Adipocyte (in vitro differentiated cells): ENCODE results near the gene ANK2.
A peak's percentile ranks its signal among the peaks of the same experiment; 100 is the strongest.
"Not testable (repeated sequence)": the region's sequence is repeated elsewhere in the genome, so short reads cannot be mapped to it uniquely, and the experiment has no call there.

Source experiments
- DNase-seq: peaks from one replicate; pipeline ENCODE4 v3.0.0-alpha.2; 2015; ENCODE audit warnings: low read depth
- H3K27me3 ChIP-seq: replicated peaks from 2 replicates; pipeline ENCODE4 v1.7.0; 2013; ENCODE audit warnings: mild to moderate bottlenecking, low read length, moderate library complexity; ENCODE audit not compliant: control insufficient read depth, insufficient read depth
- H3K36me3 ChIP-seq: 2 replicates; pipeline ENCODE4 v1.7.0; 2013; ENCODE audit warnings: low read length, mild to moderate bottlenecking, moderate library complexity; ENCODE audit not compliant: control insufficient read depth, insufficient read depth, severe bottlenecking
- H3K4me1 ChIP-seq: 2 replicates; pipeline ENCODE4 v1.7.0; 2013; ENCODE audit warnings: mild to moderate bottlenecking, low read length, moderate library complexity; ENCODE audit not compliant: control insufficient read depth, insufficient read depth
- H3K4me3 ChIP-seq: 2 replicates; pipeline ENCODE4 v1.7.0; 2013; ENCODE audit warnings: mild to moderate bottlenecking, low read length, moderate library complexity
- H3K9ac ChIP-seq: 2 replicates; pipeline ENCODE4 v1.7.0; 2013; ENCODE audit warnings: mild to moderate bottlenecking, low read length, moderate library complexity
- H3K9me3 ChIP-seq: 2 replicates; pipeline ENCODE4 v1.7.0; 2013; ENCODE audit warnings: mild to moderate bottlenecking, low read length, moderate library complexity; ENCODE audit not compliant: control insufficient read depth

The ANK2 gene

GRCh38 chr4:113051361-113051760 is 1.9 kb downstream of the ANK2 start:
- no peak overlapping the region for H3K4me3 ChIP-seq
- peaks cover 6% of the 10 kb centered on the region for H3K4me1 ChIP-seq
- H3K9me3 ChIP-seq, result no peaks in the 10 kb centered on the region
- H3K27me3 ChIP-seq, result no peaks in the 10 kb centered on the region
- no peak for DNase-seq
- no peaks in the 10 kb centered on the region for H3K36me3 ChIP-seq
- H3K9ac ChIP-seq, result no peak overlapping the region

- Histone ChIP-seq H3K36me3 (no peaks in the 10 kb centered on the region), H3K4me1 (peaks cover 6% of the 10 kb centered on the region), H3K4me3 (no peak overlapping the region), H3K9me3 (no peaks in the 10 kb centered on the region), H3K9ac (no peak overlapping the region), H3K27me3 (no peaks in the 10 kb centered on the region)
- peak; percentile 4 for DNase-seq
These were observed 3.0 kb downstream of the ANK2 start for GRCh38 chr4:113052379-113052951.

GRCh38 chr4:113053883-113054282 is 4.4 kb downstream of the ANK2 start:
- H3K9me3 ChIP-seq, result no peaks in the 10 kb centered on the region
- H3K4me1 ChIP-seq, result peaks cover 13% of the 10 kb centered on the region
- H3K36me3 ChIP-seq, result no peaks in the 10 kb centered on the region
- no peak overlapping the region for H3K4me3 ChIP-seq
- no peaks in the 10 kb centered on the region for H3K27me3 ChIP-seq
- no peak for DNase-seq
- H3K9ac ChIP-seq, result no peak overlapping the region

GRCh38 chr4:113056318-113056717 is 6.9 kb downstream of the ANK2 start:
- Histone ChIP-seq H3K36me3 (no peaks in the 10 kb centered on the region), H3K4me3 (no peak overlapping the region), H3K9ac (no peak overlapping the region), H3K27me3 (no peaks in the 10 kb centered on the region), H3K4me1 (peaks cover 7% of the 10 kb centered on the region), H3K9me3 (no peaks in the 10 kb centered on the region)
- no peak for DNase-seq

GRCh38 chr4:113057891-113058290 is 8.4 kb downstream of the ANK2 start:
- Histone ChIP-seq H3K36me3 (no peaks in the 10 kb centered on the region), H3K4me1 (peaks cover 7% of the 10 kb centered on the region), H3K27me3 (no peaks in the 10 kb centered on the region), H3K9ac (no peak overlapping the region), H3K4me3 (no peak overlapping the region), H3K9me3 (no peaks in the 10 kb centered on the region)
- DNase-seq, result no peak

- no peak for DNase-seq
- Histone ChIP-seq H3K36me3 (no peaks in the 10 kb centered on the region), H3K27me3 (no peaks in the 10 kb centered on the region), H3K9me3 (no peaks in the 10 kb centered on the region), H3K9ac (no peak overlapping the region), H3K4me1 (peaks cover 7% of the 10 kb centered on the region), H3K4me3 (no peak overlapping the region)
These were observed 10.2 kb downstream of the ANK2 start for GRCh38 chr4:113059449-113060182.

GRCh38 chr4:113060853-113061252 is 11.4 kb downstream of the ANK2 start:
- H3K27me3 ChIP-seq, result no peaks in the 10 kb centered on the region
- no peaks in the 10 kb centered on the region for H3K36me3 ChIP-seq
- no peaks in the 10 kb centered on the region for H3K9me3 ChIP-seq
- no peak overlapping the region for H3K4me3 ChIP-seq
- H3K9ac ChIP-seq, result no peak overlapping the region
- H3K4me1 ChIP-seq, result peaks cover 7% of the 10 kb centered on the region
- DNase-seq, result no peak

GRCh38 chr4:113064244-113064643 is 14.8 kb downstream of the ANK2 start:
- no peak overlapping the region for H3K4me3 ChIP-seq
- DNase-seq, result no peak
- H3K4me1 ChIP-seq, result peaks cover 5% of the 10 kb centered on the region
- H3K36me3 ChIP-seq, result no peaks in the 10 kb centered on the region
- no peaks in the 10 kb centered on the region for H3K27me3 ChIP-seq
- H3K9ac ChIP-seq, result no peak overlapping the region
- H3K9me3 ChIP-seq, result no peaks in the 10 kb centered on the region

GRCh38 chr4:113065629-113066028 is 16.2 kb downstream of the ANK2 start:
- peaks cover 15% of the 10 kb centered on the region for H3K4me1 ChIP-seq
- no peak for DNase-seq
- no peak overlapping the region for H3K4me3 ChIP-seq

GRCh38 chr4:113068771-113069170 is 19.3 kb downstream of the ANK2 start:
- DNase-seq, H3K9ac ChIP-seq, H3K9me3 ChIP-seq, H3K27me3 ChIP-seq, H3K36me3 ChIP-seq, H3K4me3 ChIP-seq: not testable (repeated sequence)
- H3K4me1 ChIP-seq, result peaks cover 30% of the 10 kb centered on the region

More at GRCh38 chr4:113065629-113066028, 16.2 kb downstream of the ANK2 start:
- H3K27me3 ChIP-seq, result no peaks in the 10 kb centered on the region
- H3K36me3 ChIP-seq, result no peaks in the 10 kb centered on the region
- H3K9me3 ChIP-seq, result no peaks in the 10 kb centered on the region
- H3K9ac ChIP-seq, result no peak overlapping the region

GRCh38 chr4:113069212-113069892 is 19.9 kb downstream of the ANK2 start:
- H3K4me1 ChIP-seq, result peaks cover 30% of the 10 kb centered on the region
- no peaks in the 10 kb centered on the region for H3K9me3 ChIP-seq
- H3K27me3 ChIP-seq, result no peaks in the 10 kb centered on the region
- peak; percentile 29 for DNase-seq
- H3K4me3 ChIP-seq, result peak overlapping the region; percentile 49
- no peaks in the 10 kb centered on the region for H3K36me3 ChIP-seq
- no peak overlapping the region for H3K9ac ChIP-seq
